NCI-H510A treated with DMSO at 0.1 percent for 48 hours (cell line): Measurements from ENCODE around the gene RASL12.
"Not testable (repeated sequence)": the region's sequence is repeated elsewhere in the genome, so short reads cannot be mapped to it uniquely, and the experiment has no call there.

ENCODE experiments used
- DNase-seq: peaks from one replicate; lab custom pipeline; 2025; lab: John Stamatoyannopoulos, UW

Gene RASL12, protein sequence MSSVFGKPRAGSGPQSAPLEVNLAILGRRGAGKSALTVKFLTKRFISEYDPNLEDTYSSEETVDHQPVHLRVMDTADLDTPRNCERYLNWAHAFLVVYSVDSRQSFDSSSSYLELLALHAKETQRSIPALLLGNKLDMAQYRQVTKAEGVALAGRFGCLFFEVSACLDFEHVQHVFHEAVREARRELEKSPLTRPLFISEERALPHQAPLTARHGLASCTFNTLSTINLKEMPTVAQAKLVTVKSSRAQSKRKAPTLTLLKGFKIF

GRCh38 chr15:65067645-65068402, at the start of gene RASL12:
Gene RASL12, minus strand, starts transcription at chr15:65067991. Its CDS starts 156 bp downstream, at chr15:65067835.
- no peak for DNase-seq

GRCh38 chr15:65115542-65115941, 47.8 kb upstream of the RASL12 start:
- DNase-seq = peak; percentile 67

DNA sequence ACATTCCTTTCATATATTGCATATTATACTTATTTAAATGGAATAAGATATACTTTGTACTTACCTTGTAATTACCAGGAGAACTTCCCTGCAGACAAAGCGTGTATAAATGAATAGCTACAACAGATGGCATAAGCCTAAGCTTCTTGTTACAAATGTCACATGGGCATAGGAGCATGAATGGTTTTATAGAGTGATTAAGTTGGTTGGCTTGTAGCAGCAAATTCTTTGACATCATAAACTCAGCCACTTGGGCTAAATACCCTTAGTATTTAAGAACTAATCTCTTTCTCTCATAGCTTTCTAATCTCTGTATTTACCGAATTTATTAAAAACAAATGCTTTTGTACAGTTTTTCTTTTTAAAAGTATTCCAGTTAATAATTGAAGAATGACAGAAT, 47.3 kb upstream of the RASL12 start, which contains the start of gene UBAP1L:
UBAP1L (minus strand) TSS at position 115 of the 400 bp plus-strand sequence. CDS start 8,985 bp downstream, outside the sequence.
- DNase-seq = no peak

- DNase-seq = no peak
Measured at GRCh38 chr15:65110676-65111292, 43.0 kb upstream of the RASL12 start.

GRCh38 chr15:65106011-65106590, 38.3 kb upstream of the RASL12 start:
- no peak for DNase-seq

GRCh38 chr15:65105038-65105437, 37.2 kb upstream of the RASL12 start:
- no peak for DNase-seq

- DNase-seq = no peak
Measured at GRCh38 chr15:65102912-65103311, 35.1 kb upstream of the RASL12 start.

- no peak for DNase-seq
Measured at GRCh38 chr15:65101891-65102708, 34.3 kb upstream of the RASL12 start.

DNA sequence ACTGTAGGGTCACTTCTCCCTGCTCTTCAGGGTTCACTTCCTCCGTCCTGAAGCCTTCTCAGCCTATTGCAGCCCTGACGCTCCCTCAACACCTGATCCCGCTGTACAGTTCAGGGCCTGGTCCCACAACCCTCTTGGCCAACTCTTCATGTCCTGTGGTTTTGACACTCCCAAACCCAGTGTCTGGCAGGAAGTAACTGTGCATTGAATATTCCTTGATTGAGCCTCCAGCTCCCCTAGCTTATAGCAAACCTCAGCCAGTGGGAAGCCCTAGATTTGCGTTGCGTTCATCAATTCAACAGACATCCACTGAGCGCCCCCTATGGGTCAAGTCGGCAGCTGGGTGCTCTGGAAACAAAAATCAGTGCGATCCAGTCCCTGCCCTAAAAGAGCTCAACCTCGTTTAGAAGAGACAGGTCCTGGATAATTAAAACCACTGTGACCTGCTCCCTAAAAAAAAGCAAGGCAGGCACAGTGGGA, 33.7 kb upstream of the RASL12 start:
- DNase-seq = no peak

- DNase-seq = no peak
Measured at GRCh38 chr15:65100442-65100841, 32.7 kb upstream of the RASL12 start.

- not testable (repeated sequence) for DNase-seq
Measured at GRCh38 chr15:65099801-65100200, 32.0 kb upstream of the RASL12 start.

DNA sequence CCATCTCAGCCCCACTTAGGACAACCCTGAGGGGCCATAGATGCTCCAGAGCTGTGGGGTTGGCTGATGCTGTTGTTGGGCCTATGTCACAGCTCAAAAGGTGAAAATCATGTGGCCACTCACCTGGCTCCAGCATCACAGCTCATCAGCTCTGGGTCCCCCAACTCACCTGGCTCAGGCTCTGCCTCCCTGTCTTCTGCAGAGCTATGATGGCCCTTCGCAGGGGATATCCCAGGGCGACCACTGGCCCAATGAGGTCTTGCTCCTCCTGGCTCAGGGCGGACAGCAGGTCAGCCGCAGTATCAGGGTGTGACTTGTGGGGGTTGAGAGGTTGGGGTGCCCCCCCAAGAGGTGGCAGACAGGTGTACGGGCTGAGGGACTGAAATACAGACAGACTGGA, 31.5 kb upstream of the RASL12 start:
- no peak for DNase-seq

- DNase-seq = no peak
Measured at GRCh38 chr15:65097651-65098263, 30.0 kb upstream of the RASL12 start.

DNA sequence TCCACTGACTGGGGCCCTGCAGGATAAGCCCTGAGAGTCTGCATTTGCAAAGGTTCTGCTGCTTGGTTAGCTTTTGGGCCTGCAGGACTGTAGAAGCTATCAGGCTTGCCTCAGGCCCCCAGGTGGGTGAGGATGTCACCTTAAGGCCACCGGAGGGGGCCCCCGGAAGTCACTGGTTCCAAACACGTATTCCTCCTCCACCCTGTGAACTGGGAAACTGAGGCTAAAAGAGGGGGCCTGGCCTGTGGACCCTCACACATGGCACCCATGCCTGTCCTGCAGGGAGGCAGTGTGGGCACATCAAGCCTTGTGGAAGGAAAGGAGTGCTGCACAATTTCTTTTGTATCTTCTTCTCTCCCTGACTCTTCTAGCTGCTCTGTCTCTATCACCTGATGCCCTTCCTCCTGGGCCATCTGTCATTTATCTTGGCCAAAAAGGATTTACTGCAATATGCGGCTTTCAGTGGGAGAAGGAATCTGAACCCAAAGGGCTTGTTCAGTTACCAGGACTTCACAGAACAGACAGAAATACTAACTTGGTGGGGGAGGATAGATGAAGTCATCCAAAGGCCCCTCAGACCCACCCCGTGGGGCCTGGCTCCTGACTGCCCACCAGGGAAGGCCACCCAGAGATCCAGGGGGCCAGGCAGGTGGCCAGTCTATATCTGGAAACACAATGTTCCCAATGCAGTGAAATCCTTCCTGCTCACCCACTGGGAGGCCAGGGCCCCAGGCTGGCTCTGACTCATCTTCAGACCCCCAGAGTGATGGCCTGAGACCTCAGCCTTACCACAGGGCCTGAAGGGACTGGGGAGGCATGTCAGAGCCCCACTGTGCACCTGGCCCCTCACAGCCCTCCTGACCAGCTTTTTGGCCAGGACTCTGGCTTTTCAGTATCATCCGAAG, 28.9 kb upstream of the RASL12 start:
- no peak for DNase-seq

GRCh38 chr15:65095747-65096104, 27.9 kb upstream of the RASL12 start:
- DNase-seq = no peak

DNA sequence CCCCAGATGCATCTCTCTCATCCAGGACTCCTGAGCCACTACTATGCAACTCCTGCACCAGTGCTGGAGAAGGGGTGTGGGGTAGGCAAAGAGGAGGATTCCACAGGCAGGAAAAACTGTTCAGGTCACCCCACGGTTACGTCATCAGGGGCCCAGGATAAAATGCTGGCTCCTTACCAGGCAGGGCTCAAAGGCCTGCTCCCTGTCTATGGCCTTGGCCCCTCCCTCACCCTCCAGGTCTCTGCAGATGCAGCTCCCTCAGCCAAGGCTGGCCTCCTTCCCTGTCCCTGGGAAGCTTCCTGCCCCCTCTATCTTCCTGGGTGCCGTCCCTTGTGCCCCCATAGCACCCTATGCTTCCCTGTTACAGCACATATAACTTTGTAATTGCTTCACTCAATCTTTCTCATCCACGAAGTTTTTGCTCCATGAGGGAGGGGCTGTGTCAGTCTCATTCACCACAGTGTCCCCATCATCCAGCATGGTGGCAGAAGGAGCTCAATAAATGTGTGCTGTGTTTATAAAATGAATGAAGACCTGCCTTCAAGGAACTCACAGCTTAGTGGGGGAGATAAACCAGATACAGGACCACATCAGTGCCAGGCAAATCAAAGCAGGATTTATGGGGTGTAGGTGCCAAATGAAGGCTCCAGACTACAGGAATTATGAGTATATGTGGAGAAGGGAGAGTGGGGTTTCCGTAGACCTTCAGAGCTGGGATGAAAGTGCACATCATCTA, 27.4 kb upstream of the RASL12 start:
- no peak for DNase-seq

DNA sequence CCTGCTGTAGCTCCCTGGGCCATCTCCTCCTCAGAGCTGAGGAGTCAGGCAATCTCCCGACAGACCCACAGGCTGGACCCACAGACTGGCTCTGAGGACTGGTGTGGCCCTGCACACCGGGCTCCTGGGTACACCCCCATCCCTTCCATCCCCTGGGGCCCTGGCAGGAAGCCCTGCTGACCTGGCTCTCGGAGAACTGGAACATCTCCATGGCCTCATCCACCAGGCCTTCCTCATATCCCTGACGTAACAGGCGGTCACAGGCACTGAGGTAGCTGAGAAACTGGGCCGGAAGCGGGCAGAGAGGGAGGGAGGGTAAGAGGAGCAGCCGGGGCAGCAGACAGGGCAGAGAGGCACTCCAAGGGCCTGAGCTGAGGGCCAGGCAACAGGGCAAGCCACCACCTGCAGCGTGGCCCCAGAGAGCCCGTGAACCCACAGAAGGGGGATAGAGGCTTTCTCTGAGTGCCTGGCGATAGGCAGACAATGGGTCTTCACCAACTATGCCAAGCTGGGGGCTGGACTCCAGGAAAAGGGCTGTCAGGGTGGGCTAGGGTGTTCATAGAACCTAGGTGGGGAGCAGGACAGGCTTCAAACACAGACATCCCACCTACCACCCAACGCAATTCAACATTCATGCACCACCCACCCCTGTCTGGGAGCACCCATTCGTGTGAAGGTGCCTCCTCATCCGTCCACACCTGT, 26.7 kb upstream of the RASL12 start:
- DNase-seq = no peak

- DNase-seq = not testable (repeated sequence)
Measured at GRCh38 chr15:65093793-65094170, 26.0 kb upstream of the RASL12 start.
